Cerebellar cortex (tissue), 1 donor: ENCODE results near the gene CMSS1.

ENCODE experiments used
- DNase-seq: peaks from one replicate; pipeline ENCODE4 v3.0.0-alpha.2; 2015; ENCODE audit warnings: low spot score

CMSS1 gene

DNA sequence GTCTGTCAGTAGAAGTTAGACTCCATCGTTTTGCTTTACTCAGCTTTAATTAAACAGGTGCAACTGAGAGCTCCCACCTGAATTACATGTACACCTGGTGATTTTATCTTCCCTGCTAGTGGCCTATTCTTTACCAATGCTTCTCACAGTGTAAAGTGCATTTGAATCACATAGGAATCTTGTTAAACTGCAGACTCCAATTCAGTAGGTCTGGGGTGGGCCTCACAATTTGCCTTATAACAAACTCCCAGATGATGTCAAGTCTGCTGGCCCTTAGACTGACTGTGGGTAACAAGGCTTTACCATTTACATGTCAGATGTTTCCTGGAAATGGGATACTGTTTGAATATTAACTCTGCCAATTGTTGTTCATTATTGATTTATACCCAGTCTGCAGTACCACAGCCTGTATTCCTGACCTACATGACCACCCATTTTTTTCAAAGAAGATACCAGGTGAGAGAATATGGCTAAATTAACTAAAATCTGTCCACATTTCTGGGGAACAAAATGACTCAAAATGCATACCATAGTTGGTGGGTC, 37.2 kb downstream of the CMSS1 start:
- DNase-seq = no peak

- DNase-seq = no peak
Measured at GRCh38 chr3:99855900-99856299, 38.2 kb downstream of the CMSS1 start.

GRCh38 chr3:99856437-99857220, 39.0 kb downstream of the CMSS1 start:
- no peak for DNase-seq

DNA sequence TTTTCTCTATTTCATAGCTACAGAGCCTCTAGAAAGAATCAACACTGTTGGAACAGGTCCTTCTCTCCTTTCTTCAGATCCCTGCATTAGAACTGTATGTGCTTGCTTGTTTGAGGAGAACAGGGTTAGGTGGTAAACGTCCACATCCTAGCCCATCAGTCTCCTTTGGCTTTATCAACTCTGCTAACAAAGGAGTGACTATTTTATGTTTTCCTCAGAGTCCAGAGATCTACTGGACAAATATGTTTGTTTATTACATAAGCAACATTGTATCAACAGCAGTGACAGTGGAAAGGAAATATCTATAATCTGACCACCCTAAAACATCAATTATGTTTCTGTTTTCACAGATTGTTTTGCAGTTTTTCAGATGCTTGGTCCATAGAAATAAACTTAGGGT, 39.6 kb downstream of the CMSS1 start:
- no peak for DNase-seq

GRCh38 chr3:99858469-99858868, 40.8 kb downstream of the CMSS1 start:
- no peak for DNase-seq

GRCh38 chr3:99859825-99860224, 42.2 kb downstream of the CMSS1 start:
- DNase-seq = no peak

DNA sequence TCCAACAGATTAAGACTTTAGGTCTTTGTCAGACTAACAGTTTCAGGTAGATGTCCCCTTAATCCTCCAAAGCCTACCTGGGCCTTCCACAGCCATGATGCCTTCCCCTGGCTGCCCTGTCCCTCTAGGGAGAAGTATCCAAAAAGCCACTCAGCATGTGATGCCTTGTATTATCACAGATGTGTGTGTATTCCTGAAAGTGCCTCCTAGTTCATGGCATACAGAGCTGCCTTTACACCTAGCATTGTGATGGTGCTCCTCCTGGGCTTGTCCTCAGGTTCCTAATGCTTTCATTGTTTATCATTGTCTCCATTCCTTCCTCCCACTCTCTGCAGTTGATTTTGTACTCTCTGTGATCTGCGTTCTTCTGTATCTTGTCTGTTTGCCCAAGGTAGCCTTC, 43.6 kb downstream of the CMSS1 start:
- no peak for DNase-seq

DNA sequence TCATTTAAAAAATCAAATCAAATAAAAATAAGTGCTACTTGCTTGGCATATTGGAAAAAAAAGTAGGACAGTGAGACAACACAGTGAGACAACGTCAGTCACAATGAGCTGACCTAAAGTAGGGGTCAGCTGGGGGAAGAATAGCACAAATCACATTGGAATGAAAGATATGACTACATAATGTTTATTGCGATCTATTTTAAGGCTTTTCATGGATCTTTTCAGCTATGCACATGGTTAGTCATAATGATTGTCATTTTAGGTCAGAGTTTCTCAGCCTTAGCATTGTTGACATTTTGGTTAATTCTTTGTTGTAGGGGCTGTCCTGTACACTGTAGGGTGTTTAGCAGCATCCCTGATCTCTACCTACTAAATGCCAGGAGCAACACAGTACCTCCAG, 44.5 kb downstream of the CMSS1 start:
- DNase-seq = no peak

DNA sequence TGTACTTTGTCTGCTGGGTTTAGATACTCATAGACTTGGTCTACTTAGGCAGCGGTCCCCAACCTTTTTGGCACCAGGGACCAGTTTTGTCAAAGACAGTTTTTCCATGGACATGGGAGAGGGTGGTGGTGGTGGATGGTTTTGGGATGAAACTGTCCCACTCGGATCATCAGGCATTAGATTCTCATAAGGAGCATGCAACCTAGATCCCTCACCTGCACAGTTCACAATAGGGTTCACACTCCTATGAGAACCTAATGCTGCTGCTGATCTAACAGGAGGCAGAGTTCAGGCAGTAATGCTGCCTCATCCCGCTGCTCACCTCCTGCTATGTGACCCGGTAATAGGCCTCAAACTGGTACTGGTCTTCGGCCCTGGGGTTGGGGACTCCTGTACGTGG, 45.3 kb downstream of the CMSS1 start:
- no peak for DNase-seq

GRCh38 chr3:99863588-99863987, 45.9 kb downstream of the CMSS1 start:
- DNase-seq = no peak

DNA sequence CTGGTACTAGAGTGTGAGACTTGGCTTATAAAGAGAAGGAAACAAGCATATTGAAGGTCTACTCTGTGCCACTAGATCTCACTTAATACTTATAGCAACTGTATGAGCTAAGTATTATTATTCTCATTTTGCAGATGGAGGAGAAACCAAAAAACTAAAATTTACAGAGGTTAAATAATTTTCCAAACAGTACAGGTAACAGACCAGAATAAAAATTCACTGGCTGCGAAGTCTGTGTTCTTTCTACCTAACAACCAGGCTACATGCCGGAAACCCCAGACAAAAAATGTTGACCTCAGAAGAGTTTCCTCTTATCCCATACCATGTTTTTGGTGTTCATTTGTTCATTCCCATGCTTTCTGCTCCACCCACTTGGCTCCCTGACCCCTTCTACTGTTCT, 46.6 kb downstream of the CMSS1 start:
- no peak for DNase-seq

DNA sequence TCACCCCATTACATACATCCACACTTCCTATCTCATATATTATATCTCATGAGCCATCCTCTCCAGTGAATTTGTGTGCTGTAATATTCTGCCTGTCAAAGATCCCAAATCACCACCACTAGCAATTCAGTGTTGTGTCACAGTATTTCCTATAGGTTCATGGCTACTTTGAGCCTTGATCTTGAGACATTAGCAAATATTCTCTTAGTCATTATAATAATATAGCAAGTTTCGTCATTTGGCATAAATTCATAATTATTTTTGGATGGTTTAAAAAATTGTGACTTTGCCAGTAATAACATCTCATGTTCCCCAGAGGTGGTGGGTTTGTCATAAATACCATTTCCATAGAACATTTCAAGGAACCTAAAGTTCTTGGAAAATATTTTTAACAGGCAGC, 47.7 kb downstream of the CMSS1 start:
- DNase-seq = no peak

- no peak for DNase-seq
Measured at GRCh38 chr3:99866261-99866761, 48.6 kb downstream of the CMSS1 start.

DNA sequence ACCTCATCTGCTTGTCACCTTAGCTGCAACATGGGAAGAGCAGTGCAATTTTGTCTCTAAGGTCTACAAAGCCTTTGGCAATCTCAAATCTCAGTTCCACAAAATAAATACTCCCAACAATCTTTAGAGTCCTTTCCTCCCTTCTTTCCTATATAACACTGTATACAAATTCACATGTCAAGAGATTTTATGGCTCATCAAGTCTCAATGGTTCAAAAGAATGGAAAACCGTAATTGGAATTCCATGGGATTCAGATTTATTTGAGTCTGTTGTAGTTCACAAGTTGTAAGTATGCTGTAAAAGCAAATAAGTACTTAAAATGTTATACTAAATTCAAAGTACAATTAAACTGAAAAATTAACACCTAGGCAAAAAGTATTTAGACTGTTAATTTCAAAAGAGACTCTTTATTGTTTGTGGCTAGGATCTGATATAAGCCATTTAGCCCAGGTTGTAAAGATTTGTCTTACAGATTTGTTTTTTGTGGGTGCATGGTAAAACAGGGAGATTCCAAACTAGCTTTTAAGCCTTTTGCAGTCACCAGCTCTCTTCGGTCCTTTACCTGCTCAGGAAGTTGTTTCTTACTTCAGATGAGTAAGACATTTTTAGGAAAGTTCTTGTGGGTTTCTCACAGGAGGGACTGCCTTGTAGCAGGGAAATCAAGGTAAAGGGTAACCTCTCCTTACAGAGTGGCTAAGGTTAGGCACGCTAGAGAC, 50.1 kb downstream of the CMSS1 start:
- DNase-seq = no peak

DNA sequence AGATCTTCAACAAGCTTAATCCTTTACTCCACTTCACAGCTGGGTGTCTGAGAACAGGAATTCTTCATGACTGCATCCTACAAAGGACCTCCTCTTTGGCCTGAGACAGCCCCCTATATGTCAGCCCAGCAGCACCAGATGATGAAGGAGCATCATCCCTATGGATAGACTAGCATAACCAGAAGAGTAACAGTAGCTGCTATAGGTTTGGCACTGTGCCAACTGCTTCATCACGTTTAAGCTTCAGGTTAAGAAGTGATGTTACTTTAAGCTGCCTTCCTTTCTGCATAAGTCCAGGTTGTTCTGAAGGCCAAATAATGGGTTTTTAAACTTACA, 50.6 kb downstream of the CMSS1 start:
- no peak for DNase-seq

DNA sequence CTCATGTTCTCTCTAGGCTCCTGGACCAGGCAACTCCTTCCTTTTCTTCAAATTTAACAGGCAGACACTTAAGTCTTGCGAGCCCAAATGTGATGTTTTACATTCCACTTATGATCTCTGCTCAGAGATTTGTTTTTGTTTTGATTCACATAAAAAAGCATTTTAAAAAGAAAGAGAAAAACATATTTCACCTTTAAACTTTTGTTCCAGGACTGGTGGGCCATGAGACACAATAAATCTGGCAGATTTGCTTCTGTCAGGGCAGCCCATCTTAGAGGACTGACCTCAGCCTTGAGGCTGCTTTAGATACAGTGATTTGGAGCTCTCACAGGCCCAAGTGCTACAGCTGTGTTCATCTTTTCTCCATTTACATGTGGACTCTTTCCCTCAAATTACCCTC, 52.0 kb downstream of the CMSS1 start:
- no peak for DNase-seq

DNA sequence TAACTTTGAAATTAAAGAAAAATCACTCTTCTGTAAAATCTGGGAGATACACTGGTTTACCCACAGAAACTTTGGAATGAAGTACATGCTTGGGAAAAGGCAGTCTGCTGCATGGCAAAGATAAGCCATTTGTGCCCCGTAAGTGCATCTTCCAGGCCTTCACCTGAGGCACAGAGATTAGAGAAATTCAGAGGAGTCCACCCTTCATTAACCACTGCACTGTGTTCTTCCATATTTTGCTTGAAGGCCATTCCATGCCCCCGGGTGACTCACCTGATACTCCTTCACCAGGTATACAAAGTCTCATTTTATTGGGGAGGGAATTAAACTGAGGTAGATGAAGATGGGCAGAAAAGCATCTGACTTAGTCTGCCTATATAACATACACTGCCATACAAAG, 53.0 kb downstream of the CMSS1 start:
- no peak for DNase-seq

- DNase-seq = no peak
Measured at GRCh38 chr3:99871231-99872045, 53.8 kb downstream of the CMSS1 start.

- DNase-seq = no peak
Measured at GRCh38 chr3:99872923-99873254, 55.2 kb downstream of the CMSS1 start.

DNA sequence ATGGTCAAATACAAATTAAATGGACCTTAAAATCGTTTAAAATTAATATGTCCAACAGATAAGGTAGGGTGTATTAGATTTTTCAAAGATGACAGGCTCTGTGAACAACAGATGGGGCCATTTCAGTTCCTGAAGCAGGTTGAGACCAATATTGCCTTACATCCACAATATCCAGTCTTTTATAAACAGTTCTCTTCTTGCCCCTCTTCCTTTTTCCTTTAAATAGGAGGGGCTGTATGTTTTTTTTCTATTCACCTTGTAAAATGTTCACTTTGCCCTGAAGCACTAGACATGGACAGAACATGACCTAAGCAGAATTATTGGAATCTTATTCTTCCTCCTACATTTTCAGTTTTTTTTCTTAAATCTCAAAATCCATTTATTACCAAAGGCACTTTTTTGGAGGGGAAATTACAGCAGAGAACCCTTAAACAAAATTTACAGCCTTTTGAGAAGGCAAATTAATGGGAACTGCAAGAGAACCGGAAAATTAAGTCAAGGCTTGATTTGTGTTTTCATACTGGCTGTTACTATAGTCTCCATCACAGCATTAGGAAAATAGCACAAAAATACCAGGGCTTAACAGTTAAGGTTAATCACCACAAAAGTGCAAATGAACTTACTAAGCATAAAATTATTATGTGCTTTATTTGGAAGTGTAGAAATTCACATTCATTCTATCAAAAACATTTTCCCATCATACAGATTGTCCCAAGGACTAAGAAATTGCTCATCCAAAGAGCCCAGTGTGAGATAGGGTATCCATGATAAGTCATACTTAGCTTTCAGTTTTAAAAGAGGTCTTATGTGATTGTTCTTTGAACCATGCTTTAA, 55.8 kb downstream of the CMSS1 start:
- no peak for DNase-seq

DNA sequence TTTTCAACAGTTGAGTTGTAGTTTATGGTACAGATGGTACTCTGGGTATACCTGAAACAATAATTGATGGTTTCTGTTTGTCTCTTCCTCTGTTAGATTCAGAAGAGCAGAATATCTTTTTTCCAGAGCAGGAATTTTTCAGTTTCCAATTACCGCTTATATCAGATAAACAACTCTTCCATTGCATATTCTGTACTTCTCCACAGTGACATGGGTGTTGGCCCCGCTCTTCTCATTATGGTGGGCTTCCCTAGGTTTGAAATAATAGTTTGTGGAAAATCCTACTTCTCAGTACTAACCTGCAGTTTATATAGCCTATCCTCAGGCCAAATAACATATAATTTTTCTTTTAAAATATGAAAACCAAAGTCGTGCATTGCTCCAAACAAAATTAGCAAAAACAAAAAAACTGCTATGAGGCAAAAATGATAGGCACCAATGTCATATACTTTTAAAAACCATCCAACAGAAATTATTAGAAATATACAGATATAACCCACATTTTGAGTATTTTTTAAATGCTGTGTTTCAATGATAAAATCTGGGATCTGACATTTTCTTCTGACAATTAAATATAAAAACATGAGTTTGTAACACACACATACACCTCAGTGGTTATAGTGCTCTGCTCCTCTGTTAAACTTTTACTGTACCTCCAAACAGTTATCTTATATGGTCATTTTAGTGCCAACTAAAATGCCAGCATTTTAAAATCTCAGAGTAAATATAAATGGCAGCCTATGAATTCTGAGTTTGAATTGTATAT, 56.8 kb downstream of the CMSS1 start:
- no peak for DNase-seq
